Activated CD4-positive, alpha-beta T cell treated with anti-CD3 and anti-CD28 coated beads, Interleukin-10, Interleukin-2, amounts not matched to agents 100 ng/mL and 50 ng/mL, durations not matched to agents 16 hours and 8 hours (primary cell): ENCODE data around the gene UGT2B10.

Source experiments
- DNase-seq: peaks from one replicate; pipeline ENCODE4 v3.0.0-alpha.2; 2020

Gene UGT2B10

GRCh38 chr4:68871809-68872642, 56.2 kb downstream of the UGT2B10 start:
- no peak for DNase-seq

DNA sequence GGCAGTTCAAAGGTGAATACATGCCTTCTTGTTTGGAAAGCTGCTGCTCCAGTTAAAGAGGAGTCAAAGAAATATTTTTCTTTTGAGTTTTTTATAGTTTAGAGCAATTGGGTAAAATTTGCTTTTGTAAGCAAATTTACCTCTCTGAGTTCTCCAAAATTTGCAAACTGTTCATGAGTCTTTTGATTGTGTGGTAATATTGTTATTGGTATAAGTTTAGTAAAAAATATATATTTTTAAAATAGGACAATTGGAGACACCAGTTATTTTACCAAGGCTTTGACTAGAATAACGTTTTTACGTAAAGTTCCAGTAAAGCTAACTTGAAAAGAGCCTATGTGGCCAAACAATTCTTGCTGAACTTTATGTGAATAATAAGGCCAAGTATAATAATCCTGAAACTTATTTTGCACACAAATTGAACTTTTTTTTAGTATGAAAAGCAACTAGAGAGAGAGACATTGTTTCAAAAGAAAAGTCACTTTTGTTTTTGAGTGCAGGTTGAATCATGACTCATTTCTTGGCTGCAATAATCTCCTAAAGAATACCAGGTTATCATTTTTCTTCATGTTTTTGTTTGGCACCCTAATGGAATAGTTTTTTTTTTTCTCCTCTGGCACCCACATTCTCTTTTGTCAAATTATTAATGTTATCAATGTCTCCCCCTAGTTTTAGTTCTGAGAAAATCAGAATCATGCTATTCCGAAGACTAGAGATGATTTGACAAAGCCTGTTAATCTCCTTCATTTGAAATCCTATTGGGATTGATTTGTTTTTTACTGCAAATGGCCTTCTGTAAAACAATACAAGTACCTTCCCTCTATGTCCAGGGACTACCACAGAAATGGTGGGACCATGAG, 57.1 kb downstream of the UGT2B10 start:
- no peak for DNase-seq

GRCh38 chr4:68874507-68874906, 58.7 kb downstream of the UGT2B10 start:
- no peak for DNase-seq

DNA sequence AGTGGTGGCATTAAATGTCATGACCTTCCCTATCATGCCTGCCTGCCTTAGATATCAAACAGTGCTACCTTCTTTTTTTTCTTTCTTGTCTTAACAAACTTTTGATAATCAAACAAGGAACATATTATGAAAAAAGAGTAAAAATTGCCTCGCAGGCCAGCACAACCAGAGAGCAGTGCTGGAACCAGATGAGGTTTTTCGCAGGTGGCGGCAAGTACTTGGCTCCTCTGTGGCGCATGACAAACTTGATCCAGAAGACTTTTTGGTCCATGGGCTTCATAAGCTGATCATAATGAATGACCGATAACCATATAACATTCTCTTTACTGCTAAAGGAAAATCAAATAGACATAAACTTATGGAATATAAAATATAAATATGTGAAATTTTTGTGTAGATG, 61.8 kb downstream of the UGT2B10 start:
- DNase-seq: no peak

GRCh38 chr4:68878048-68878447, 62.3 kb downstream of the UGT2B10 start:
- DNase-seq: no peak
